ENCODE results near the gene GPC6.

Gene GPC6

GRCh38 chr13:94088742-94089141, 862.1 kb downstream of the GPC6 start:
- Histone ChIP-seq H3K4me3 (ENCODE audit: extremely low read depth, insufficient read depth, low read length, poor library complexity, severe bottlenecking) (no peak overlapping the region), H3K9me3 (ENCODE audit: control insufficient read depth, low read length) (peaks cover 3% of the 10 kb centered on the region), H3K4me1 (ENCODE audit: control insufficient read depth, insufficient read depth, low read length, poor library complexity, severe bottlenecking) (no peaks in the 10 kb centered on the region), H3K36me3 (ENCODE audit: control insufficient read depth, insufficient read depth, low read length) (no peaks in the 10 kb centered on the region), H3K27ac (ENCODE audit: low read depth, low read length, severe bottlenecking) (no peak overlapping the region)
- WGBS, 2 experiments (ENCODE audit: insufficient coverage in 2 of 2), result 40 to 67% methylated on average over 3 to 4 of the region's 4 CpGs

- no peaks in the 10 kb centered on the region for H3K4me1 ChIP-seq (ENCODE audit: control insufficient read depth, insufficient read depth, low read length, poor library complexity, severe bottlenecking)
- no peak overlapping the region for H3K27ac ChIP-seq (ENCODE audit: low read depth, low read length, severe bottlenecking)
- no peaks in the 10 kb centered on the region for H3K36me3 ChIP-seq (ENCODE audit: control insufficient read depth, insufficient read depth, low read length)
- WGBS, 2 experiments (ENCODE audit: insufficient coverage in 2 of 2), result 100% methylated on average over 1 of the region's 3 CpGs; no CpG with 5 or more reads in 1 of the 2 experiments
- H3K9me3 ChIP-seq (ENCODE audit: control insufficient read depth, low read length), result peaks cover 6% of the 10 kb centered on the region
- no peak overlapping the region for H3K4me3 ChIP-seq (ENCODE audit: extremely low read depth, insufficient read depth, low read length, poor library complexity, severe bottlenecking)
Observed at GRCh38 chr13:94090773-94091480, 864.3 kb downstream of the GPC6 start.

- no peak overlapping the region for H3K4me3 ChIP-seq (ENCODE audit: extremely low read depth, insufficient read depth, low read length, poor library complexity, severe bottlenecking)
- 100% methylated on average over 2 of the region's 2 CpGs; no CpG with 5 or more reads in 1 of the 2 experiments for WGBS, 2 experiments (ENCODE audit: insufficient coverage in 2 of 2)
- peaks cover 6% of the 10 kb centered on the region for H3K9me3 ChIP-seq (ENCODE audit: control insufficient read depth, low read length)
- H3K4me1 ChIP-seq (ENCODE audit: control insufficient read depth, insufficient read depth, low read length, poor library complexity, severe bottlenecking), result no peaks in the 10 kb centered on the region
- H3K27ac ChIP-seq (ENCODE audit: low read depth, low read length, severe bottlenecking), result no peak overlapping the region
- no peaks in the 10 kb centered on the region for H3K36me3 ChIP-seq (ENCODE audit: control insufficient read depth, insufficient read depth, low read length)
Observed at GRCh38 chr13:94093652-94094315, 867.2 kb downstream of the GPC6 start.

- 90 to 100% methylated on average over 2 of the region's 2 CpGs for WGBS, 2 experiments (ENCODE audit: insufficient coverage in 2 of 2)
- Histone ChIP-seq H3K4me3 (ENCODE audit: extremely low read depth, insufficient read depth, low read length, poor library complexity, severe bottlenecking) (no peak overlapping the region), H3K4me1 (ENCODE audit: control insufficient read depth, insufficient read depth, low read length, poor library complexity, severe bottlenecking) (no peaks in the 10 kb centered on the region), H3K9me3 (ENCODE audit: control insufficient read depth, low read length) (no peaks in the 10 kb centered on the region), H3K27ac (ENCODE audit: low read depth, low read length, severe bottlenecking) (no peak overlapping the region), H3K36me3 (ENCODE audit: control insufficient read depth, insufficient read depth, low read length) (no peaks in the 10 kb centered on the region)
Observed at GRCh38 chr13:94109715-94110374, 883.2 kb downstream of the GPC6 start.

- no CpG with 5 or more reads among the region's 3 CpGs for WGBS, 2 experiments (ENCODE audit: insufficient coverage in 2 of 2)
- Histone ChIP-seq H3K4me3 (ENCODE audit: extremely low read depth, insufficient read depth, low read length, poor library complexity, severe bottlenecking) (no peak overlapping the region), H3K9me3 (ENCODE audit: control insufficient read depth, low read length) (no peaks in the 10 kb centered on the region)
Observed at GRCh38 chr13:94112227-94112626, 885.6 kb downstream of the GPC6 start.

GRCh38 chr13:94112731-94113130, 886.1 kb downstream of the GPC6 start:
- Histone ChIP-seq H3K27ac (ENCODE audit: low read depth, low read length, severe bottlenecking) (no peak overlapping the region), H3K4me1 (ENCODE audit: control insufficient read depth, insufficient read depth, low read length, poor library complexity, severe bottlenecking) (no peaks in the 10 kb centered on the region), H3K4me3 (ENCODE audit: extremely low read depth, insufficient read depth, low read length, poor library complexity, severe bottlenecking) (no peak overlapping the region), H3K9me3 (ENCODE audit: control insufficient read depth, low read length) (no peaks in the 10 kb centered on the region), H3K36me3 (ENCODE audit: control insufficient read depth, insufficient read depth, low read length) (no peaks in the 10 kb centered on the region)
- WGBS, 2 experiments (ENCODE audit: insufficient coverage in 2 of 2), result no CpG with 5 or more reads among the region's 2 CpGs

More at GRCh38 chr13:94112227-94112626, 885.6 kb downstream of the GPC6 start:
- H3K4me1 ChIP-seq (ENCODE audit: control insufficient read depth, insufficient read depth, low read length, poor library complexity, severe bottlenecking), result no peaks in the 10 kb centered on the region
- H3K36me3 ChIP-seq (ENCODE audit: control insufficient read depth, insufficient read depth, low read length), result no peaks in the 10 kb centered on the region
- H3K27ac ChIP-seq (ENCODE audit: low read depth, low read length, severe bottlenecking), result no peak overlapping the region

- Histone ChIP-seq H3K9me3 (ENCODE audit: control insufficient read depth, low read length) (no peaks in the 10 kb centered on the region), H3K4me3 (ENCODE audit: extremely low read depth, insufficient read depth, low read length, poor library complexity, severe bottlenecking) (no peak overlapping the region), H3K27ac (ENCODE audit: low read depth, low read length, severe bottlenecking) (no peak overlapping the region), H3K4me1 (ENCODE audit: control insufficient read depth, insufficient read depth, low read length, poor library complexity, severe bottlenecking) (no peaks in the 10 kb centered on the region), H3K36me3 (ENCODE audit: control insufficient read depth, insufficient read depth, low read length) (no peaks in the 10 kb centered on the region)
Observed at GRCh38 chr13:94113245-94113644, 886.6 kb downstream of the GPC6 start.

- Histone ChIP-seq H3K4me1 (ENCODE audit: control insufficient read depth, insufficient read depth, low read length, poor library complexity, severe bottlenecking) (no peaks in the 10 kb centered on the region), H3K9me3 (ENCODE audit: control insufficient read depth, low read length) (no peaks in the 10 kb centered on the region), H3K36me3 (ENCODE audit: control insufficient read depth, insufficient read depth, low read length) (no peaks in the 10 kb centered on the region), H3K27ac (ENCODE audit: low read depth, low read length, severe bottlenecking) (no peak overlapping the region), H3K4me3 (ENCODE audit: extremely low read depth, insufficient read depth, low read length, poor library complexity, severe bottlenecking) (no peak overlapping the region)
- 88 to 94% methylated on average over 1 of the region's 1 CpG for WGBS, 2 experiments (ENCODE audit: insufficient coverage in 2 of 2)
Observed at GRCh38 chr13:94114166-94114565, 887.6 kb downstream of the GPC6 start.

- Histone ChIP-seq H3K27ac (ENCODE audit: low read depth, low read length, severe bottlenecking) (no peak overlapping the region), H3K4me3 (ENCODE audit: extremely low read depth, insufficient read depth, low read length, poor library complexity, severe bottlenecking) (no peak overlapping the region), H3K4me1 (ENCODE audit: control insufficient read depth, insufficient read depth, low read length, poor library complexity, severe bottlenecking) (no peaks in the 10 kb centered on the region), H3K9me3 (ENCODE audit: control insufficient read depth, low read length) (no peaks in the 10 kb centered on the region), H3K36me3 (ENCODE audit: control insufficient read depth, insufficient read depth, low read length) (no peaks in the 10 kb centered on the region)
- WGBS, 2 experiments (ENCODE audit: insufficient coverage in 2 of 2), result 71% methylated on average over 1 of the region's 1 CpG; no CpG with 5 or more reads in 1 of the 2 experiments
Observed at GRCh38 chr13:94115054-94115453, 888.4 kb downstream of the GPC6 start.

GRCh38 chr13:94119360-94119936, 892.8 kb downstream of the GPC6 start:
- Histone ChIP-seq H3K4me3 (ENCODE audit: extremely low read depth, insufficient read depth, low read length, poor library complexity, severe bottlenecking) (no peak overlapping the region), H3K4me1 (ENCODE audit: control insufficient read depth, insufficient read depth, low read length, poor library complexity, severe bottlenecking) (no peaks in the 10 kb centered on the region), H3K9me3 (ENCODE audit: control insufficient read depth, low read length) (no peaks in the 10 kb centered on the region), H3K27ac (ENCODE audit: low read depth, low read length, severe bottlenecking) (no peak overlapping the region), H3K36me3 (ENCODE audit: control insufficient read depth, insufficient read depth, low read length) (no peaks in the 10 kb centered on the region)
- 81 to 89% methylated on average over 3 of the region's 7 CpGs for WGBS, 2 experiments (ENCODE audit: insufficient coverage in 2 of 2)
